ENCODE results near the gene SELENBP1. TPM values are rescaled to one million over a fixed set of nuclear protein-coding genes. Genes with fewer than 3 reads are reported as not detected.

Gene SELENBP1
- total RNA-seq, 1 donor from 2014 or later = 408 TPM

GRCh38 chr1:151346082-151346768 lies 26.3 kb downstream of the SELENBP1 start:
- no peak for DNase-seq (ENCODE audit: low spot score)
- ATAC-seq = no peak

GRCh38 chr1:151344291-151344690 lies 28.2 kb downstream of the SELENBP1 start:
- no peak for ATAC-seq
- DNase-seq (ENCODE audit: low spot score) = no peak

- DNase-seq (ENCODE audit: low spot score) (no peak), ATAC-seq (no peak)
Measured at GRCh38 chr1:151343587-151343986, 28.9 kb downstream of the SELENBP1 start.

GRCh38 chr1:151342569-151342968 lies 29.9 kb downstream of the SELENBP1 start:
- ATAC-seq = no peak
- no peak for DNase-seq (ENCODE audit: low spot score)

GRCh38 chr1:151342021-151342420 lies 30.5 kb downstream of the SELENBP1 start:
- DNase-seq (ENCODE audit: low spot score) (no peak), ATAC-seq (no peak)

GRCh38 chr1:151340870-151341754 lies 31.4 kb downstream of the SELENBP1 start:
- ATAC-seq (peak; percentile 98), DNase-seq (ENCODE audit: low spot score) (no peak)

GRCh38 chr1:151336556-151336955 lies 35.9 kb downstream of the SELENBP1 start:
- ATAC-seq = no peak

GRCh38 chr1:151334822-151335221 lies 37.7 kb downstream of the SELENBP1 start:
- ATAC-seq (no peak), DNase-seq (ENCODE audit: low spot score) (no peak)

More at GRCh38 chr1:151336556-151336955, 35.9 kb downstream of the SELENBP1 start:
- DNase-seq (ENCODE audit: low spot score) = no peak

- peak; percentile 53 for ATAC-seq
Measured at GRCh38 chr1:151327903-151328674, 44.4 kb downstream of the SELENBP1 start.

GRCh38 chr1:151327223-151327902 lies 45.1 kb downstream of the SELENBP1 start, which contains the start of gene PI4KB:
TSS of gene PI4KB (minus strand) at chr1:151327416. CDS start at chr1:151316481, 10,935 bp downstream.
- ATAC-seq (peak; percentile 96), DNase-seq (ENCODE audit: low spot score) (peak; percentile 91)

More at GRCh38 chr1:151327903-151328674, 44.4 kb downstream of the SELENBP1 start:
- peak; percentile 58 for DNase-seq (ENCODE audit: low spot score)

- DNase-seq (ENCODE audit: low spot score) = no peak
- ATAC-seq = peak; percentile 55
Measured at GRCh38 chr1:151326619-151327222, 45.8 kb downstream of the SELENBP1 start.

GRCh38 chr1:151325646-151326429 lies 46.7 kb downstream of the SELENBP1 start:
- DNase-seq (ENCODE audit: low spot score) (no peak), ATAC-seq (no peak)

GRCh38 chr1:151325231-151325630 lies 47.3 kb downstream of the SELENBP1 start:
- no peak for DNase-seq (ENCODE audit: low spot score)
- no peak for ATAC-seq

- ATAC-seq (no peak), DNase-seq (ENCODE audit: low spot score) (no peak)
Measured at GRCh38 chr1:151324390-151324930, 48.0 kb downstream of the SELENBP1 start.

GRCh38 chr1:151318975-151319374 lies 53.5 kb downstream of the SELENBP1 start:
- DNase-seq (ENCODE audit: low spot score) = no peak

GRCh38 chr1:151315565-151316235 lies 56.8 kb downstream of the SELENBP1 start:
- ATAC-seq = no peak
- DNase-seq (ENCODE audit: low spot score) = no peak

More at GRCh38 chr1:151318975-151319374, 53.5 kb downstream of the SELENBP1 start:
- no peak for ATAC-seq

Data from left lobe of liver (tissue), 2 donors.